GM12878 (cell line): ENCODE data around the gene SLC17A7. TPM values are rescaled to one million over a fixed set of nuclear protein-coding genes. Genes with fewer than 3 reads are reported as not detected.

ENCODE experiments used
- ATAC-seq: fragments of 200-7000 bp; cut with Tn5 transposase; 3 replicates; pipeline ENCODE4 v1.9.1; 2020; ENCODE audit warnings: mild to moderate bottlenecking, moderate library complexity
- BruUV-seq: library from RNA; stranded (reverse); fragments of 400-500 nt; replicated peaks from 2 replicates; lab custom pipeline; 2021; lab: Mats Ljungman, UMichigan
- CTCF ChIA-PET: fragments of 300-600 bp; sonication (Branson Sonifier 250); formaldehyde crosslinking; extraction: SDS; loops from one replicate; lab custom pipeline; 2021; ENCODE audit warnings: inconsistent platforms; lab: Yijun Ruan, JAX
- POLR2A ChIA-PET: fragments of 350-600 bp; formaldehyde crosslinking; extraction: SDS; loops from one replicate; lab custom pipeline; 2021; ENCODE audit warnings: inconsistent platforms; lab: Charles Lee
- RAD21 ChIA-PET: fragments of 300-600 bp; sonication (Branson Sonifier 250); formaldehyde crosslinking; loops from one replicate; lab custom pipeline; 2023; ENCODE audit warnings: antibody characterized with exemption; ENCODE audit not compliant: unreplicated experiment; lab: Charles Lee
- SMC1A ChIA-PET: fragments of 300-600 bp; sonication (Branson Sonifier 250); formaldehyde crosslinking; loops from one replicate; lab custom pipeline; 2023; ENCODE audit not compliant: unreplicated experiment, uncharacterized antibody; lab: Charles Lee
- DNase-seq: peaks from one replicate; pipeline ENCODE4 v3.0.0-alpha.2; 2011; ENCODE audit warnings: low read depth, low spot score
- FAIRE-seq: peaks from 3 replicates; lab custom pipeline; 2011; peaks lifted over from hg19 to GRCh38; lab: Jason Lieb, UNC
- H2AFZ ChIP-seq: 2 replicates; pipeline ENCODE4 v1.6.0; 2011; ENCODE audit warnings: low read depth, low read length, control low read depth; ENCODE audit not compliant: control insufficient read depth
- H3K27ac ChIP-seq: 2 replicates; pipeline ENCODE4 v1.5.1; 2011; ENCODE audit warnings: control low read depth; ENCODE audit not compliant: control insufficient read depth, insufficient read depth
- H3K27me3 ChIP-seq, 2 experiments: replicated peaks in 1 of 2; 2 replicates each; pipeline versions ENCODE4 v1.6.0 to v1.6.1; 2011; ENCODE audit warnings: low read length in 1 of 2; ENCODE audit not compliant: control insufficient read depth in 2 of 2, insufficient read depth in 2 of 2
- H3K36me3 ChIP-seq, 2 experiments: 2 replicates each; pipeline ENCODE4 v1.5.1; 2011; ENCODE audit warnings: low read length in 1 of 2; ENCODE audit not compliant: control insufficient read depth in 2 of 2, insufficient read depth in 2 of 2
- H3K4me1 ChIP-seq: 2 replicates; pipeline ENCODE4 v1.6.1; 2011; ENCODE audit warnings: mild to moderate bottlenecking, low read length, moderate library complexity, mixed read lengths; ENCODE audit not compliant: control insufficient read depth, insufficient read depth
- H3K4me2 ChIP-seq: 2 replicates; pipeline ENCODE4 v1.6.0; 2011; ENCODE audit warnings: control low read depth; ENCODE audit not compliant: control insufficient read depth, insufficient read depth
- H3K4me3 ChIP-seq: fragments of 200-600 bp; sonication (generic); 2 replicates; pipeline ENCODE4 v1.5.1; 2016
- H3K79me2 ChIP-seq: 2 replicates; pipeline ENCODE4 v1.6.0; 2011; ENCODE audit warnings: low read length; ENCODE audit not compliant: control insufficient read depth, insufficient read depth
- H3K9ac ChIP-seq: 2 replicates; pipeline ENCODE4 v1.8.0; 2011; ENCODE audit warnings: low read length, control low read depth, mixed read lengths; ENCODE audit not compliant: control insufficient read depth, insufficient read depth
- H3K9me3 ChIP-seq: replicated peaks from 3 replicates; pipeline ENCODE4 v1.5.1; 2011; ENCODE audit warnings: mild to moderate bottlenecking, low read length; ENCODE audit not compliant: control insufficient read depth, insufficient read depth
- H4K20me1 ChIP-seq: 2 replicates; pipeline ENCODE4 v1.6.0; 2011; ENCODE audit not compliant: control insufficient read depth, insufficient read depth
- CHD4 ChIP-seq: fragments of 200-600 bp; sonication (generic); IDR thresholded peaks from 2 replicates; pipeline ENCODE4 v1.6.1; 2016; ENCODE audit warnings: mild to moderate bottlenecking
- E4F1 ChIP-seq: fragments of 450-650 bp; IDR thresholded peaks from 2 replicates; pipeline ENCODE4 v1.6.1; 2018; ENCODE audit warnings: borderline replicate concordance, mild to moderate bottlenecking; ENCODE audit not compliant: partially characterized antibody
- HCFC1 ChIP-seq: fragments of 150-350 bp; IDR thresholded peaks from 2 replicates; pipeline ENCODE4 v1.6.1; 2014; ENCODE audit warnings: low read length
- HDAC6 ChIP-seq: fragments of 200-600 bp; sonication (generic); IDR thresholded peaks from one replicate; pipeline ENCODE4 v1.8.0; 2017; ENCODE audit warnings: antibody characterized with exemption; ENCODE audit not compliant: unreplicated experiment
- IKZF2 ChIP-seq, 2 experiments: fragments of 450-650 bp; IDR thresholded peaks; 2 replicates each; pipeline ENCODE4 v1.6.1; 2017; ENCODE audit warnings: mild to moderate bottlenecking in 2 of 2, moderate library complexity in 2 of 2
- IRF4 ChIP-seq: IDR thresholded peaks from 2 replicates; pipeline ENCODE4 v1.6.1; 2011; ENCODE audit warnings: low read depth, low read length
- JUND ChIP-seq: IDR thresholded peaks from 2 replicates; pipeline ENCODE4 v1.6.1; 2012; ENCODE audit warnings: low read depth, mild to moderate bottlenecking, low read length, improper control_type of control experiment, moderate library complexity
- LARP7 ChIP-seq: fragments of 450-650 bp; IDR thresholded peaks from 2 replicates; pipeline ENCODE4 v1.6.1; 2017; ENCODE audit warnings: mild to moderate bottlenecking
- MYC ChIP-seq: IDR thresholded peaks from 2 replicates; pipeline ENCODE4 v1.6.1; 2011; ENCODE audit warnings: mild to moderate bottlenecking, low read length, moderate library complexity, inconsistent platforms; ENCODE audit not compliant: insufficient read depth, insufficient replicate concordance, insufficient read length, severe bottlenecking
- NBN ChIP-seq: fragments of 450-650 bp; IDR thresholded peaks from 2 replicates; pipeline ENCODE4 v1.6.1; 2016
- PAX8 ChIP-seq: fragments of 450-650 bp; IDR thresholded peaks from 2 replicates; pipeline ENCODE4 v1.6.1; 2017; ENCODE audit warnings: mild to moderate bottlenecking, moderate library complexity
- RAD51 ChIP-seq: fragments of 450-650 bp; IDR thresholded peaks from 2 replicates; pipeline ENCODE4 v1.6.1; 2016; ENCODE audit warnings: moderate library complexity, mild to moderate bottlenecking, inconsistent platforms
- SP1 ChIP-seq: IDR thresholded peaks from one replicate; pipeline ENCODE4 v1.6.1; 2011; ENCODE audit warnings: low read depth, low read length
- SREBF2 ChIP-seq: IDR thresholded peaks from 2 replicates; pipeline ENCODE4 v1.6.1; 2012; ENCODE audit warnings: mild to moderate bottlenecking, low read length
- STAT3 ChIP-seq: IDR thresholded peaks from 2 replicates; pipeline ENCODE4 v1.6.1; 2011; ENCODE audit warnings: low read depth, low read length, improper control_type of control experiment
- TCF3 ChIP-seq: IDR thresholded peaks from 2 replicates; pipeline ENCODE4 v1.6.1; 2012; ENCODE audit warnings: low read depth, mild to moderate bottlenecking, low read length, borderline replicate concordance; ENCODE audit not compliant: insufficient read depth
- ZBTB33 ChIP-seq: fragments of 450-650 bp; IDR thresholded peaks from 2 replicates; pipeline ENCODE4 v1.6.1; 2017; ENCODE audit warnings: mild to moderate bottlenecking
- ZNF217 ChIP-seq: fragments of 450-650 bp; IDR thresholded peaks from 2 replicates; pipeline ENCODE4 v1.6.1; 2017; ENCODE audit warnings: antibody characterized with exemption, mild to moderate bottlenecking
- WGBS: methylation state at CpG from one replicate; pipeline ENCODE4 v1.1.6; 2016; ENCODE audit warnings: low lambda C conversion rate; ENCODE audit not compliant: insufficient replicate concordance, insufficient coverage; ENCODE audit errors: missing lambda C conversion rate; 5-methylcytosine and 5-hydroxymethylcytosine counted together
- in situ Hi-C: fragments of 300-500 bp; cut with MboI; formaldehyde crosslinking; loops from 9 replicates; pipeline ENCODE4 v1.14.3; 2018; ENCODE audit warnings: mixed read lengths
- intact Hi-C: fragments of 100-400 bp; cut with micrococcal nuclease; formaldehyde crosslinking; loops from one replicate; pipeline ENCODE4 v1.14.2; 2022; ENCODE audit not compliant: unreplicated experiment
- polyA plus RNA-seq, 11 experiments: library from polyadenylated mRNA; depleted of rRNA in 4 of 11; unstranded in 6 of 11; stranded (reverse) in 5 of 11; fragments of >200 nt; fragmentation: Nextera tagmentation in 4 of 11; fragmentation: Illumina TruSeq in 1 of 11; extraction: Ambion mirVana in 4 of 11; extraction: Trizol in 1 of 11; gene quantifications; 1 replicate in 1 of 11; 2 replicates in 10 of 11; pipeline versions ENCODE4 v1.2.1 to v1.2.3, GENCODE V29; 2011 to 2016; ENCODE audit warnings: inconsistent platforms in 2 of 11, missing spikeins in 2 of 11, low read depth in 1 of 11
- total RNA-seq, 4 experiments: library from RNA; depleted of rRNA in 3 of 4; stranded (reverse); fragments of >200 nt in 3 of 4; fragmentation: Illumina TruSeq in 1 of 4; extraction: Trizol in 1 of 4; gene quantifications; 2 replicates each; pipeline versions ENCODE4 v1.2.1 to v1.2.3, GENCODE V29; 2013 to 2021
- TF ChIP-seq, protein P1 (sequence below): fragments of 450-650 bp; conservative IDR thresholded peaks from 2 replicates; pipeline ENCODE4 v1.6.1; 2017; ENCODE audit warnings: mild to moderate bottlenecking, moderate library complexity
- TF ChIP-seq, protein P2 (sequence below): IDR thresholded peaks from 2 replicates; pipeline ENCODE4 v1.6.1; 2011; ENCODE audit warnings: mild to moderate bottlenecking, low read depth, low read length, moderate library complexity; ENCODE audit not compliant: insufficient replicate concordance

SLC17A7 gene
- total and polyA plus RNA-seq, 10 of the 15 experiments (the other 5 are each of a cell fraction or from before 2014, with no cell fraction given), result 0.03 to 0.24 (median 0.06) TPM; not detected in 6

DNA sequence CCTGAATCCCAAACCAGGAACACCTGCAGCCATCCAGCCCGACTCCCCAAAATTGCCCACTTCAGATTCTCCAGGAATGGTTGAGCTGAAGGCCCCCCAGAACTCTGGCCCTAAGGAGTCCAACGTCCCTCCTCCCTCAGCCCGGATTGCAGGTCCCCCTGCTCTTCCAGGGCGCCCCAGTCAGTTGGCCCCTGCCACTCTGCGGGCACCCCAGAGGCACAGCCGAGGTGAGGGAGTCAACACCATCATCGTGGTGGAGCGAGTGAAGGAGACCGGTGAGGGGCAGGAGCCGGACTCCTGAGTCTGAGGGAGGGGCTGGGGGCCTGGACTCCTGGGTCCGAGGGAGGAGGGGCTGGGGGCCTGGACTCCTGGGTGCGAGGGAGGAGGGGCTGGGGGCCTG, 14.0 kb downstream of the SLC17A7 start:
- Histone ChIP-seq H3K36me3 (no peaks in the 10 kb centered on the region), H3K4me2 (no peak overlapping the region), H3K9me3 (no peaks in the 10 kb centered on the region), H3K79me2 (no peaks in the 10 kb centered on the region), H3K27me3 (peaks cover 17 to 31% of the 10 kb centered on the region in 2 experiments), H2AFZ (no peak overlapping the region), H3K4me3 (no peak overlapping the region), H3K9ac (no peak overlapping the region), H4K20me1 (no peaks in the 10 kb centered on the region), H3K4me1 (peaks cover 4% of the 10 kb centered on the region), H3K27ac (no peak overlapping the region)
- ATAC-seq, result no peak
- FAIRE-seq, result no peak
- no TSS peak for BruUV-seq
- 40% methylated on average over 10 of the region's 12 CpGs for WGBS
- ChIA-PET SMC1A (no interaction called here), RAD21 (interaction anchor here (0.7 kb wide), 1 partner anchor 39 kb away, joined by 3 read pairs; the partner anchor contains the start of gene KASH5), POLR2A (interaction anchor here (0.5 kb wide), 1 partner anchor 176 kb away, joined by 3 read pairs; no protein-coding TSS in a partner anchor), CTCF (interaction anchor here (1.1 to 3.3 kb wide), 3 partner anchors 9 to 36 kb away, joined by 3 to 17 read pairs (median 3); no protein-coding TSS in a partner anchor)
- no peak for DNase-seq
- intact Hi-C loops, result no loop called here
- in situ Hi-C loops, result no loop called here
- TF ChIP-seq STAT3 (no peak), NBN (no peak), ZBTB33 (no peak), CHD4 (no peak), E4F1 (no peak), SP1 (no peak), ZNF217 (no peak), LARP7 (no peak), IRF4 (no peak), JUND (no peak), IKZF2 (IDR thresholded peaks at IDR 0.05) (no peak), HDAC6 (no peak), SREBF2 (no peak), PAX8 (no peak), TCF3 (no peak), MYC (no peak), HCFC1 (no peak), RAD51 (no peak)
- TF ChIP-seq, protein P1, sequence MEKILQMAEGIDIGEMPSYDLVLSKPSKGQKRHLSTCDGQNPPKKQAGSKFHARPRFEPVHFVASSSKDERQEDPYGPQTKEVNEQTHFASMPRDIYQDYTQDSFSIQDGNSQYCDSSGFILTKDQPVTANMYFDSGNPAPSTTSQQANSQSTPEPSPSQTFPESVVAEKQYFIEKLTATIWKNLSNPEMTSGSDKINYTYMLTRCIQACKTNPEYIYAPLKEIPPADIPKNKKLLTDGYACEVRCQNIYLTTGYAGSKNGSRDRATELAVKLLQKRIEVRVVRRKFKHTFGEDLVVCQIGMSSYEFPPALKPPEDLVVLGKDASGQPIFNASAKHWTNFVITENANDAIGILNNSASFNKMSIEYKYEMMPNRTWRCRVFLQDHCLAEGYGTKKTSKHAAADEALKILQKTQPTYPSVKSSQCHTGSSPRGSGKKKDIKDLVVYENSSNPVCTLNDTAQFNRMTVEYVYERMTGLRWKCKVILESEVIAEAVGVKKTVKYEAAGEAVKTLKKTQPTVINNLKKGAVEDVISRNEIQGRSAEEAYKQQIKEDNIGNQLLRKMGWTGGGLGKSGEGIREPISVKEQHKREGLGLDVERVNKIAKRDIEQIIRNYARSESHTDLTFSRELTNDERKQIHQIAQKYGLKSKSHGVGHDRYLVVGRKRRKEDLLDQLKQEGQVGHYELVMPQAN, result no peak
- TF ChIP-seq, protein P2, sequence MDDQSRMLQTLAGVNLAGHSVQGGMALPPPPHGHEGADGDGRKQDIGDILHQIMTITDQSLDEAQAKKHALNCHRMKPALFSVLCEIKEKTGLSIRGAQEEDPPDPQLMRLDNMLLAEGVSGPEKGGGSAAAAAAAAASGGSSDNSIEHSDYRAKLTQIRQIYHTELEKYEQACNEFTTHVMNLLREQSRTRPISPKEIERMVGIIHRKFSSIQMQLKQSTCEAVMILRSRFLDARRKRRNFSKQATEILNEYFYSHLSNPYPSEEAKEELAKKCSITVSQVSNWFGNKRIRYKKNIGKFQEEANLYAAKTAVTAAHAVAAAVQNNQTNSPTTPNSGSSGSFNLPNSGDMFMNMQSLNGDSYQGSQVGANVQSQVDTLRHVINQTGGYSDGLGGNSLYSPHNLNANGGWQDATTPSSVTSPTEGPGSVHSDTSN, result no peak
